Pancreas (tissue), 10 donors: ENCODE data around the gene UVRAG. TPM values are rescaled to one million over a fixed set of nuclear protein-coding genes. Genes with fewer than 3 reads are reported as not detected.

Experiments
- ATAC-seq, 4 donors: fragments of 200-7000 bp; cut with Tn5 transposase; one replicate each; pipeline versions ENCODE4 v1.8.0 to v1.9.1; 2020; ENCODE audit warnings: mild to moderate bottlenecking in 4 of 4, moderate library complexity in 4 of 4
- DNase-seq, 6 donors: peaks; one replicate each; pipeline ENCODE4 v3.0.0-alpha.2; 2020
- FAIRE-seq: peaks from 2 replicates; lab custom pipeline; 2012; peaks lifted over from hg19 to GRCh38; lab: Jason Lieb, UNC
- H3K27ac ChIP-seq, 4 donors: fragments of 200-600 bp; sonication (generic); 1 replicate in 3 of 4; 2 replicates in 1 of 4; pipeline versions ENCODE4 v1.5.0 to v1.8.0; 2020
- H3K27me3 ChIP-seq, 4 donors: fragments of 200-600 bp; one replicate each; pipeline ENCODE4 v1.8.0; 2021
- H3K36me3 ChIP-seq, 3 donors: fragments of 200-600 bp; sonication (generic) in 1 of 3; one replicate each; pipeline versions ENCODE4 v1.5.0 to v1.8.0; 2020 to 2021
- H3K4me1 ChIP-seq, 3 donors: fragments of 200-600 bp; one replicate each; pipeline ENCODE4 v1.8.0; 2021
- H3K4me3 ChIP-seq, 4 donors: fragments of 200-600 bp; sonication (generic) in 2 of 4; one replicate each; pipeline versions ENCODE4 v1.5.0 to v1.8.0; 2020 to 2021
- H3K9me3 ChIP-seq, 4 donors: fragments of 200-600 bp; one replicate each; pipeline ENCODE4 v1.8.0; 2021
- WGBS, 2 donors: extraction: QIAGEN DNeasy Blood & Tissue Kit; methylation state at CpG; one replicate each; pipeline ENCODE4 v1.1.7; 2013; 5-methylcytosine and 5-hydroxymethylcytosine counted together
- intact Hi-C, 3 donors: fragments of 100-400 bp; cut with DNase I; formaldehyde crosslinking; loops; one replicate each; pipeline versions ENCODE4 v1.11.1 to v1.14.2; 2022
- polyA plus RNA-seq, 2 donors: library from polyadenylated mRNA; stranded (reverse); fragments of 200-250 nt; gene quantifications; one replicate each; pipeline ENCODE4 v1.2.3, GENCODE V29; 2013
- total RNA-seq, 6 donors: library from RNA; stranded (reverse); fragmentation: NEBNext Ultra II Directional in 4 of 6; extraction: Animal tissue kit (Norgen Biotek cat#: 25700) in 4 of 6; gene quantifications; one replicate each; pipeline versions ENCODE4 v1.2.1 to v1.2.4, GENCODE V29; 2021 to 2023
- TF ChIP-seq, protein P1 (sequence below), 4 donors: fragments of 200-600 bp; sonication (generic) in 3 of 4; IDR thresholded peaks; one replicate each; pipeline versions ENCODE4 v1.5.0 to v1.8.0; 2021; ENCODE audit warnings: antibody characterized with exemption in 4 of 4
- donor health status: healthy with polysubstance abuse.
- donor health status: DM: no; HTN: no; CAD: no; lungs with moderate emphysema.
- donor health status: DM: no; HTN: no; CAD: no.
- donor health status: control.
- donor health status: control.
- donor health status: Bipolar disorder and iron deficiency.
- donor health status: DM: yes; HTN: yes; CAD: no.
- donor health status: DM: no; HTN: no; CAD: no.
- donor health status: DM: no; HTN: no; CAD: no.
- donor health status: DM: yes; HTN: yes; CAD: no.

Gene UVRAG
- total and polyA plus RNA-seq, 8 donors: 3.3 to 17.2 (median 7.6) TPM

DNA sequence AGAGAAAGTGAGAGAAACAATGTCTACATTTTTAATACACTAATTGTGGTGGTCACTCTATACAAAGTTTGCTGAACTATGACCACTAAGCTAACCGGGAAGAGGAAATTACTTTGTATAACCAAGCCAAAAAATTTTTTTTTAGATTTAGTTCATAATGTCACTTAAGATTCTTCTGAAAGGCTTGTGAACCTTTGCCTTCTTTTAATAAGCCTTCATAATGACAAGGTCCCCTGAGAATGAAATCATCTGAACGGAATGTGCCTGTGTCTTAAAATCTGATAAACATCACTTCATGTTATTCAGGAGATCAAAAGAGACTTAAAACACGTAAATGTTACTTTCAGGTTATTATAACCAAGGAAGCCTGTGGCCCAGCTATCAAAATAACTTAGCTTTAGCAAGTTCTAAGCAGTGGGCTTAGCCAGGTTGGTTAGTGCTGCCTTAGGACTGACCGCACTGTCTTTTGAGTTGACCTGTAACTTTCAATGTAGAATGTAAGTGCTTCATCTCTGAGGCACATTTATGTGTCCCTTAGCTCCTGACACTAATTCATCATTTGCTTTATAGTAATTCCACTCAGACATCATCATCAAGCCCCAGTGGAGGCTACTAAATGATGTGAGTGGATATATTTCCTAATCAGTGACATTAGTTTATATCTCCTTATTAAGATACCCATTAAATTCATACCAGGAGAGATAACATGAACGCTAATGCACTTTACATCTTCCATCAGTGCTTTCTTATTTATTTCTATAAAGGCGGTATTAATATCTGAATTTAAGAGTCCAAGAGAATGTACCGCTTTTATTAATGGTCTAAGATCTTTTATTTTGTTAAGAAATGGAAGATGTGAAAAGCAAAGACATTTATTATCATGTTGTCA lies 268.8 kb downstream of the UVRAG start:
- Histone ChIP-seq H3K27ac (no peak overlapping the region), H3K27me3 (no peaks in the 10 kb centered on the region), H3K4me3 (no peak overlapping the region), H3K36me3 (no peaks in the 10 kb centered on the region), H3K4me1 (no peaks in the 10 kb centered on the region), H3K9me3 (no peaks in the 10 kb centered on the region)
- DNase-seq (no peak), FAIRE-seq (no peak), ATAC-seq (no peak)
- 77 to 83% methylated on average over 7 of the region's 7 CpGs for WGBS, 2 donors
- intact Hi-C loops: no loop called here
- TF ChIP-seq, protein P1, sequence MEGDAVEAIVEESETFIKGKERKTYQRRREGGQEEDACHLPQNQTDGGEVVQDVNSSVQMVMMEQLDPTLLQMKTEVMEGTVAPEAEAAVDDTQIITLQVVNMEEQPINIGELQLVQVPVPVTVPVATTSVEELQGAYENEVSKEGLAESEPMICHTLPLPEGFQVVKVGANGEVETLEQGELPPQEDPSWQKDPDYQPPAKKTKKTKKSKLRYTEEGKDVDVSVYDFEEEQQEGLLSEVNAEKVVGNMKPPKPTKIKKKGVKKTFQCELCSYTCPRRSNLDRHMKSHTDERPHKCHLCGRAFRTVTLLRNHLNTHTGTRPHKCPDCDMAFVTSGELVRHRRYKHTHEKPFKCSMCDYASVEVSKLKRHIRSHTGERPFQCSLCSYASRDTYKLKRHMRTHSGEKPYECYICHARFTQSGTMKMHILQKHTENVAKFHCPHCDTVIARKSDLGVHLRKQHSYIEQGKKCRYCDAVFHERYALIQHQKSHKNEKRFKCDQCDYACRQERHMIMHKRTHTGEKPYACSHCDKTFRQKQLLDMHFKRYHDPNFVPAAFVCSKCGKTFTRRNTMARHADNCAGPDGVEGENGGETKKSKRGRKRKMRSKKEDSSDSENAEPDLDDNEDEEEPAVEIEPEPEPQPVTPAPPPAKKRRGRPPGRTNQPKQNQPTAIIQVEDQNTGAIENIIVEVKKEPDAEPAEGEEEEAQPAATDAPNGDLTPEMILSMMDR (IDR thresholded peaks at IDR 0.05): no peak

DNA sequence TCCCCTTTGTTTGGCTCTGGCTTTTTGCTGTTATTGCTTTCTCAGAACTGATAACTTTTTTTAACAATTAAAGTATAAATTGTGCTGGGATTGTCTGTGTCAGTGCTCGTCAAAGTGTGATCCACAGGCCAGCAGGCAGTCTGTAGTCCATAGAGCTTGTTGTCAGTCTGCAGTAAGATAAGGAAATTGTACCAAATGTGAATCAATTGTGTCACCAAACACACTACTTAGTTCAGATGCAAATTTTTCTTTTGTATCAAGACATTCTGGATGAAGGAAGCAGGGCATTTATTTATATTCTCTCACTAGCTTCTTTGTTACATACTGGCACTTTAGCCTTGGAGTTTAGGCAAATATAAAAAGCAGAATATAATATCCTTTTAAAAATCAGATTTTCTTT lies 270.3 kb downstream of the UVRAG start:
- no peaks in the 10 kb centered on the region for H3K27me3 ChIP-seq
- 82 to 83% methylated on average over 1 of the region's 1 CpG for WGBS, 2 donors
- ATAC-seq (no peak), DNase-seq (no peak), FAIRE-seq (no peak)
- intact Hi-C loops: no loop called here
- no peaks in the 10 kb centered on the region for H3K4me1 ChIP-seq
- H3K36me3 ChIP-seq: no peaks in the 10 kb centered on the region
- H3K27ac ChIP-seq: no peak overlapping the region
- H3K4me3 ChIP-seq: no peak overlapping the region
- TF ChIP-seq, protein P1 (IDR thresholded peaks at IDR 0.05): no peak
- no peaks in the 10 kb centered on the region for H3K9me3 ChIP-seq

DNA sequence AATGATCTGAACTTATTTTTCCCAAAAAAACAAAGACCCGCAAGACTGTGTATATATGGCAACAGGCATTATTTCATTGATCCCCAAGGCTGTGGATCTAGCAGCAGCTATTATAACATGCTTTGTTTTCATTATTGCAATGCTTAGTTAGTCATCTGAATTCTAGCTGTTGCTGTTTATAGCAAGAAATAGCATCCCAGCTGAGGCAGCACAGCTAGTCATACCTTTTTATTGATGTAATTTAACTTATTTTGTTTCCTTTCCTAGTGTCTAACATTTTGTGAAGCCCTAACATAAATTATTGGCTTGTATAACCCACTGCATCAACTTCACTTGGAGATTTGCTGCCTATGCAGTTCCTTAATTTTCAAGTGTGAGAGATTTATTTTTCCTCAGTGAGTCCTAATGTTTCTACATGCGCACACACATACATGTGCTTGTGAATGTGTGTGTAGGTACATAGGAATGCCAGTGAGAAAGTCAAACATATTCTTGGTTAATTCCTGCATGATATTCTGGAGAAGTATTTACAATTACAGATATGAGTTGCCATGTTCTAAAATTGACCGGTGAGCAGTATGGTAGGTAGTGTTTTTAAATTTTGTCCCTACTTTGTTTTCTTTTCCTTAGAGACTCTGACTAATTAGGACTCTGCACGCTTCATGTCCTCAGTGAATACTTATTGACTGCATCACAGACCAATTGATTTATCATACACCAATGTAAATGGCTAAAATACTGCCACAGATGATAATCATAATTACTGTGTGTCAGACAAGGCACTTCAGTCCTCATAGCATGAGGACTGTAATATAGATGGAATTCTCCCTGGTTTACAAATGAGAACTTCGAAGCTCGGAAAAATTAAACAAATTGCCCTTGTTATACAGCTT lies 272.0 kb downstream of the UVRAG start:
- FAIRE-seq (no peak), DNase-seq (no peak), ATAC-seq (no peak)
- TF ChIP-seq, protein P1 (IDR thresholded peaks at IDR 0.05): no peak
- no peak overlapping the region for H3K27ac ChIP-seq
- no peaks in the 10 kb centered on the region for H3K27me3 ChIP-seq
- no peak overlapping the region for H3K4me3 ChIP-seq
- H3K4me1 ChIP-seq: no peaks in the 10 kb centered on the region
- WGBS, 2 donors: 97 to 98% methylated on average over 6 of the region's 6 CpGs
- no peaks in the 10 kb centered on the region for H3K36me3 ChIP-seq
- no peaks in the 10 kb centered on the region for H3K9me3 ChIP-seq
- intact Hi-C loops: no loop called here

DNA sequence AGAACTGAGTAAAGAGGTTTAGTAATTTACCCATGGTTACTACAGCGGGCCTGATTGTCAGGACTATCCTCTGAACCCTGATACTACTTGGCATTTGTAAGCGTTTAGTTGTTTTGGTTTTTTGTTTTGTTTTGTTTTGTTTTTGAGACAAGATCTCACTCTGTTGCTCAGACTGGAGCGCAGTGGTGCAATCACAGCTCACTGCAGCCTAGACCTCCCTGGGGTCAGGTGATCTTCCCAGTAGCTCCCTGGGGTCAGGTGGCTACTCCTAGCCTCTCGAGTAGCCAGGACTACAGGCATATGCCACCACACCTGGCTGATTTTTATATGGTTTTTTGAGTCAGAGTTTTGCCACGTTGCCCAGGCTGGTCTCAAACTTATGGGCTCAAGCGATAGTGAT lies 272.7 kb downstream of the UVRAG start:
- Histone ChIP-seq H3K9me3 (no peaks in the 10 kb centered on the region), H3K4me1 (no peaks in the 10 kb centered on the region), H3K27ac (no peak overlapping the region), H3K27me3 (no peaks in the 10 kb centered on the region), H3K36me3 (no peaks in the 10 kb centered on the region), H3K4me3 (no peak overlapping the region)
- DNase-seq (no peak), ATAC-seq (no peak), FAIRE-seq (no peak)
- TF ChIP-seq, protein P1 (IDR thresholded peaks at IDR 0.05): no peak
- WGBS, 2 donors: 95 to 99% methylated on average over 6 of the region's 6 CpGs
- intact Hi-C loops: no loop called here
